ENCODE measurements around the gene RBKS. TPM values are rescaled to one million over a fixed set of nuclear protein-coding genes. Genes with fewer than 3 reads are reported as not detected.

RBKS gene
- total RNA-seq, 4 donors from 2014 or later = 26.1 to 35.4 (median 33.1) TPM; not detected in 1

- Histone ChIP-seq H3K36me3 (peaks cover 0 to 4% (median 0%) of the 10 kb centered on the region in 3 donors), H3K4me1 (no peaks in the 10 kb centered on the region), H3K27me3 (no peaks in the 10 kb centered on the region), H3K27ac (no peak overlapping the region), H3K9me3 (no peaks in the 10 kb centered on the region), H3K4me3 (no peak overlapping the region)
- no peak for DNase-seq
- TF ChIP-seq POLR2A (IDR thresholded peaks at IDR 0.05) (no peak), CTCF (IDR thresholded peaks at IDR 0.05) (no peak)
These were observed 46.2 kb downstream of the RBKS start for GRCh38 chr2:27843992-27844391.

DNA sequence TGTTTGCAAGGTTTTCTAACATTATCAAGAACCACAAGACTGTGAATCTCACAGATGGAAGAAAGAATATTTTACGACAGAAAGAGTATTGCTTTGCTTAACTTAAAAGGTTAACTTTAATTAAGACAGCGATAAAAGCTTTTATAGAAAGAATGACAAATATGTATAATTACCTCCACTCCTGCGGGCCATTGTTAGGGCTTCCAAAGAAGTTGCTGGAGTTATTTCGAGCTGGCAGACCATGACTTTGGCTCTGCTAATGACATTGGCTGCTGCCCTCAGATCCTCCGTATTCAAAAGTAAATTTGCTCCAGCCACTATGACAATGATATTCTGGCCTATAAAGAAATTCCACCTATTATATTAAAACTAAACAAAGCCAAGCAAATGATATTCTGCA lies 47.3 kb downstream of the RBKS start:
- TF ChIP-seq POLR2A (IDR thresholded peaks at IDR 0.05) (no peak), CTCF (IDR thresholded peaks at IDR 0.05) (no peak)
- no peak for DNase-seq
- Histone ChIP-seq H3K9me3 (no peaks in the 10 kb centered on the region), H3K36me3 (peaks cover 0 to 4% (median 0%) of the 10 kb centered on the region in 3 donors), H3K4me1 (no peaks in the 10 kb centered on the region), H3K27ac (no peak overlapping the region), H3K27me3 (no peaks in the 10 kb centered on the region), H3K4me3 (no peak overlapping the region)

- H3K27ac ChIP-seq = no peak overlapping the region
- DNase-seq = no peak
- no peaks in the 10 kb centered on the region for H3K27me3 ChIP-seq
- no peak overlapping the region for H3K4me3 ChIP-seq
- no peak for TF ChIP-seq POLR2A (IDR thresholded peaks at IDR 0.05)
- no peak for TF ChIP-seq CTCF (IDR thresholded peaks at IDR 0.05)
- H3K4me1 ChIP-seq = no peaks in the 10 kb centered on the region
- no peaks in the 10 kb centered on the region for H3K9me3 ChIP-seq
- no peaks in the 10 kb centered on the region for H3K36me3 ChIP-seq
These were observed 51.1 kb downstream of the RBKS start for GRCh38 chr2:27839022-27839618.

- Histone ChIP-seq H3K4me1 (no peaks in the 10 kb centered on the region), H3K4me3 (no peak overlapping the region), H3K36me3 (no peaks in the 10 kb centered on the region), H3K27me3 (no peaks in the 10 kb centered on the region), H3K27ac (no peak overlapping the region), H3K9me3 (no peaks in the 10 kb centered on the region)
- DNase-seq = no peak
- TF ChIP-seq POLR2A (IDR thresholded peaks at IDR 0.05) = no peak
- TF ChIP-seq CTCF (IDR thresholded peaks at IDR 0.05) = no peak
These were observed 51.7 kb downstream of the RBKS start for GRCh38 chr2:27838502-27838901.

- Histone ChIP-seq H3K4me3 (no peak overlapping the region), H3K27me3 (no peaks in the 10 kb centered on the region), H3K4me1 (no peaks in the 10 kb centered on the region), H3K36me3 (peaks cover 0 to 13% (median 0%) of the 10 kb centered on the region in 3 donors), H3K9me3 (no peaks in the 10 kb centered on the region), H3K27ac (no peak overlapping the region)
- TF ChIP-seq CTCF (IDR thresholded peaks at IDR 0.05) (no peak), POLR2A (IDR thresholded peaks at IDR 0.05) (no peak)
- DNase-seq = no peak
These were observed 56.3 kb downstream of the RBKS start for GRCh38 chr2:27833931-27834330.

DNA sequence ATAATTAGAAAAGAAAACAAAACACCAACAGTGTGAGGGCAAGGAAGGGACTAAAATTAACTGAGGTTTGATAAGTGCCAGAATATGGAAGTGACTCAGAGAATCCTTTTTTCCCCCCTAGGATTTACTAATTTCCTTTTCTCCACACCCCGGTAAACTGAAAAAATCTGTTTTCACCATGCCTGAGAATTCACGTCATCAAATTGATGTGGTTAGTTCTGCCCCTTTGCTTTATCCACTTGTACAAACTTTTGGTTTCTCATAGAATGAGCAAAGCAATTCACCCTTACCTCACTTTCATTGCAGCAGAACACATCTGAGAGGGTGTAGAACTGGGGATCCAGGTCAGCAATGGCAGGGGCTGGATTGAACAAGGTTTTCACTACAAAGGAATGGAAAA lies 57.8 kb downstream of the RBKS start:
- no peak for TF ChIP-seq POLR2A (IDR thresholded peaks at IDR 0.05)
- TF ChIP-seq CTCF (IDR thresholded peaks at IDR 0.05) = no peak
- H3K4me3 ChIP-seq = no peak overlapping the region
- H3K36me3 ChIP-seq = peaks cover 0 to 13% (median 0%) of the 10 kb centered on the region in 3 donors
- no peak overlapping the region for H3K27ac ChIP-seq
- no peak for DNase-seq
- H3K4me1 ChIP-seq = no peaks in the 10 kb centered on the region
- no peaks in the 10 kb centered on the region for H3K27me3 ChIP-seq
- H3K9me3 ChIP-seq = no peaks in the 10 kb centered on the region

Measured in Peyer's patch (tissue), 4 donors.